Panc1 (cell line): Measurements from ENCODE around the gene GAS7. TPM values are rescaled to one million over a fixed set of nuclear protein-coding genes. Genes with fewer than 3 reads are reported as not detected.

Experiments
- ATAC-seq: fragments of 200-7000 bp; cut with Tn5 transposase; 2 replicates; pipeline ENCODE4 v1.9.1; 2020; ENCODE audit warnings: mild to moderate bottlenecking, moderate library complexity
- BruUV-seq: library from RNA; stranded (reverse); fragments of 400-500 nt; replicated peaks from 2 replicates; lab custom pipeline; 2021; lab: Mats Ljungman, UMichigan
- CTCF ChIA-PET: fragments of 300-600 bp; sonication (Branson Sonifier 250); formaldehyde crosslinking; loops from one replicate; lab custom pipeline; 2022; ENCODE audit warnings: antibody characterized with exemption; lab: Charles Lee
- POLR2A ChIA-PET: fragments of 300-600 bp; sonication (Branson Sonifier 250); formaldehyde crosslinking; loops from one replicate; lab custom pipeline; 2022; ENCODE audit warnings: antibody characterized with exemption; lab: Charles Lee
- DNase-seq: peaks from one replicate; pipeline ENCODE4 v3.0.0-alpha.2; 2010; ENCODE audit warnings: low read depth, low spot score
- H3K27ac ChIP-seq: 2 replicates; pipeline ENCODE4 v1.5.1; 2011; ENCODE audit warnings: mild to moderate bottlenecking, low read length, inconsistent platforms
- H3K27me3 ChIP-seq: fragments of 200-500 bp; sonication (Bioruptor generic); 2 replicates; pipeline ENCODE4 v1.6.0; 2014; ENCODE audit warnings: low read length, inconsistent platforms; ENCODE audit not compliant: control insufficient read depth, insufficient read depth
- H3K36me3 ChIP-seq: fragments of 200-500 bp; sonication (Bioruptor generic); 2 replicates; pipeline ENCODE4 v1.5.1; 2014; ENCODE audit warnings: inconsistent platforms, mild to moderate bottlenecking, low read length, moderate library complexity; ENCODE audit not compliant: control insufficient read depth, insufficient read depth
- H3K4me1 ChIP-seq: 2 replicates; pipeline ENCODE4 v1.5.1; 2011; ENCODE audit warnings: inconsistent platforms, mild to moderate bottlenecking, low read length, moderate library complexity; ENCODE audit not compliant: control insufficient read depth, insufficient read depth
- H3K4me3 ChIP-seq, 2 experiments: 2 replicates each; pipeline ENCODE4 v1.5.1; 2011 to 2012; ENCODE audit warnings: low read depth in 2 of 2, low read length in 2 of 2, mild to moderate bottlenecking in 2 of 2, inconsistent platforms in 1 of 2, moderate library complexity in 1 of 2
- H3K9me3 ChIP-seq: fragments of 200-500 bp; sonication (Bioruptor generic); 2 replicates; pipeline ENCODE4 v1.5.1; 2014; ENCODE audit warnings: low read depth, mild to moderate bottlenecking, inconsistent platforms, low read length, moderate library complexity; ENCODE audit not compliant: control insufficient read depth, insufficient read depth
- CTCF ChIP-seq: fragments of 450-650 bp; IDR thresholded peaks from 2 replicates; pipeline ENCODE4 v1.5.1; 2017; ENCODE audit warnings: mild to moderate bottlenecking
- POLR2AphosphoS5 ChIP-seq: IDR thresholded peaks from 2 replicates; pipeline ENCODE4 v1.6.1; 2012; ENCODE audit warnings: mild to moderate bottlenecking, low read depth, low read length, moderate library complexity
- REST ChIP-seq, 2 experiments: IDR thresholded peaks; 2 replicates each; pipeline ENCODE4 v1.6.1; 2011 to 2012; ENCODE audit warnings: low read depth in 2 of 2, control low read depth in 1 of 2, low read length in 1 of 2, mild to moderate bottlenecking in 1 of 2, moderate library complexity in 1 of 2; ENCODE audit not compliant: insufficient read depth in 1 of 2
- SIN3A ChIP-seq: IDR thresholded peaks from 2 replicates; pipeline ENCODE4 v1.6.1; 2012; ENCODE audit warnings: low read depth, mild to moderate bottlenecking, low read length, moderate library complexity, borderline replicate concordance; ENCODE audit not compliant: insufficient read depth
- TCF7L2 ChIP-seq: IDR thresholded peaks from 2 replicates; pipeline ENCODE4 v1.6.1; 2011; ENCODE audit warnings: mild to moderate bottlenecking, low read depth, low read length, inconsistent platforms
- in situ Hi-C: cut with HindIII; loops from 2 replicates; pipeline ENCODE4 v1.10.0; 2016; ENCODE audit warnings: low sequenced_read_pairs, low pct_unique_long_range_greater_than_20kb
- intact Hi-C: fragments of 100-400 bp; cut with micrococcal nuclease; formaldehyde crosslinking; loops from one replicate; pipeline ENCODE4 v1.10.0; 2022; ENCODE audit not compliant: unreplicated experiment
- total RNA-seq: library from RNA; stranded (reverse); gene quantifications from one replicate; pipeline ENCODE4 v1.2.1, GENCODE V29; 2021; ENCODE audit not compliant: unreplicated experiment

GAS7 gene
- total RNA-seq, 1 experiment from 2014 or later, result 0.05 TPM

GRCh38 chr17:9994761-9995160, 203.6 kb downstream of the GAS7 start:
- intact Hi-C loops (no loop called here), in situ Hi-C loops (no loop called here)
- ChIA-PET POLR2A (no interaction called here), CTCF (no interaction called here)
- H3K27me3 ChIP-seq, result no peaks in the 10 kb centered on the region
- no TSS peak for BruUV-seq
- DNase-seq, result no peak
- no peaks in the 10 kb centered on the region for H3K36me3 ChIP-seq
- H3K27ac ChIP-seq, result no peak overlapping the region
- no peak for TF ChIP-seq TCF7L2
- no peak for TF ChIP-seq REST (IDR thresholded peaks at IDR 0.05; ENCODE audit: insufficient read depth in 1 of 2, low read depth in 2 of 2, low read length in 1 of 2)
- no peak overlapping the region for H3K4me3 ChIP-seq
- no peak for ATAC-seq
- no peaks in the 10 kb centered on the region for H3K9me3 ChIP-seq
- no peaks in the 10 kb centered on the region for H3K4me1 ChIP-seq

- Histone ChIP-seq H3K27ac (no peak overlapping the region), H3K9me3 (no peaks in the 10 kb centered on the region), H3K27me3 (no peaks in the 10 kb centered on the region), H3K4me3 (no peak overlapping the region), H3K36me3 (no peaks in the 10 kb centered on the region), H3K4me1 (no peaks in the 10 kb centered on the region)
- ChIA-PET POLR2A (no interaction called here), CTCF (no interaction called here)
- in situ Hi-C loops (no loop called here), intact Hi-C loops (no loop called here)
- no peak for DNase-seq
- TF ChIP-seq CTCF (no peak), REST (IDR thresholded peaks at IDR 0.05; ENCODE audit: insufficient read depth in 1 of 2, low read depth in 2 of 2, low read length in 1 of 2) (no peak), POLR2AphosphoS5 (no peak), SIN3A (no peak), TCF7L2 (no peak)
- no peak for ATAC-seq
- no TSS peak for BruUV-seq
Measured at GRCh38 chr17:9991796-9992195, 206.6 kb downstream of the GAS7 start.
